Measurements from ENCODE around the gene IFNA5.

The IFNA5 gene
- total RNA-seq = 0 to 0.18 (median 0) reads per million in 4 experiments

- DNase-seq = no peak
These were observed at the start of gene IFNA5 for GRCh38 chr9:21305213-21305612. Gene IFNA5, minus strand, starts transcription at chr9:21305313. Its CDS starts 57 bp downstream, at chr9:21305256.

- DNase-seq = no peak
These were observed 45.7 kb upstream of the IFNA5 start, which contains the start of gene IFNA6 for GRCh38 chr9:21350787-21351186. Gene IFNA6, minus strand, starts transcription at chr9:21350887. Its CDS starts 0 bp downstream, at chr9:21350887.

GRCh38 chr9:21348430-21348970 is 43.4 kb upstream of the IFNA5 start:
- no peak for DNase-seq

GRCh38 chr9:21340735-21341134 is 35.6 kb upstream of the IFNA5 start:
- DNase-seq = no peak

GRCh38 chr9:21336457-21336856 is 31.3 kb upstream of the IFNA5 start:
- DNase-seq = no peak

GRCh38 chr9:21334701-21335632 is 29.9 kb upstream of the IFNA5 start, which contains the start of gene KLHL9:
Gene KLHL9, minus strand, starts transcription at chr9:21335404. Its CDS starts 545 bp downstream, at chr9:21334859.
- peak; percentile 84 for DNase-seq

GRCh38 chr9:21333226-21333625 is 28.1 kb upstream of the IFNA5 start:
- no peak for DNase-seq

GRCh38 chr9:21331676-21332402 is 26.7 kb upstream of the IFNA5 start:
- DNase-seq = no peak

GRCh38 chr9:21326526-21327139 is 21.5 kb upstream of the IFNA5 start:
- DNase-seq = no peak

GRCh38 chr9:21324047-21324446 is 18.9 kb upstream of the IFNA5 start:
- DNase-seq = no peak

GRCh38 chr9:21322911-21323461 is 17.9 kb upstream of the IFNA5 start:
- DNase-seq = no peak

GRCh38 chr9:21320465-21320864 is 15.4 kb upstream of the IFNA5 start:
- no peak for DNase-seq

GRCh38 chr9:21317956-21318923 is 13.1 kb upstream of the IFNA5 start:
- no peak for DNase-seq

GRCh38 chr9:21316860-21317259 is 11.7 kb upstream of the IFNA5 start:
- DNase-seq = no peak

- no peak for DNase-seq
These were observed 11.1 kb upstream of the IFNA5 start for GRCh38 chr9:21316032-21316842.

- DNase-seq = no peak
These were observed 9.0 kb upstream of the IFNA5 start for GRCh38 chr9:21314152-21314551.

GRCh38 chr9:21311889-21312288 is 6.8 kb upstream of the IFNA5 start:
- no peak for DNase-seq

- no peak for DNase-seq
These were observed 9.1 kb downstream of the IFNA5 start for GRCh38 chr9:21295992-21296391.

GRCh38 chr9:21294904-21295538 is 10.1 kb downstream of the IFNA5 start:
- no peak for DNase-seq

GRCh38 chr9:21294364-21294774 is 10.7 kb downstream of the IFNA5 start:
- no peak for DNase-seq

Measured in effector CD8-positive, alpha-beta T cell (primary cell).